ENCODE results near the gene KCNQ5. TPM values are rescaled to one million over a fixed set of nuclear protein-coding genes. Genes with fewer than 3 reads are reported as not detected.

The KCNQ5 gene
- total RNA-seq, 1 experiment from 2014 or later, result 17.8 TPM

- intact Hi-C loops (cut with micrococcal nuclease; ENCODE audit: unreplicated experiment), result loop anchor here (10.0 kb wide), 1 partner anchor 150 kb away; no protein-coding TSS in a partner anchor
- Histone ChIP-seq H3K27ac (ENCODE audit: low read depth, low read length, poor library complexity, severe bottlenecking) (no peak overlapping the region), H3K4me1 (ENCODE audit: insufficient read depth, low read length, poor library complexity, severe bottlenecking) (peaks cover under 1% of the 10 kb centered on the region), H3K9me3 (ENCODE audit: low read depth, low read length, poor library complexity, severe bottlenecking) (no peaks in the 10 kb centered on the region), H3K4me3 (ENCODE audit: low read depth, low read length, poor library complexity, severe bottlenecking) (no peak overlapping the region), H3K36me3 (ENCODE audit: insufficient read depth, low read length, poor library complexity, severe bottlenecking) (no peaks in the 10 kb centered on the region), H3K27me3 (replicated peaks; ENCODE audit: insufficient read depth, low read depth, low read length, poor library complexity) (no peaks in the 10 kb centered on the region)
- no peak for DNase-seq (ENCODE audit: low spot score)
- TF ChIP-seq, protein P1, sequence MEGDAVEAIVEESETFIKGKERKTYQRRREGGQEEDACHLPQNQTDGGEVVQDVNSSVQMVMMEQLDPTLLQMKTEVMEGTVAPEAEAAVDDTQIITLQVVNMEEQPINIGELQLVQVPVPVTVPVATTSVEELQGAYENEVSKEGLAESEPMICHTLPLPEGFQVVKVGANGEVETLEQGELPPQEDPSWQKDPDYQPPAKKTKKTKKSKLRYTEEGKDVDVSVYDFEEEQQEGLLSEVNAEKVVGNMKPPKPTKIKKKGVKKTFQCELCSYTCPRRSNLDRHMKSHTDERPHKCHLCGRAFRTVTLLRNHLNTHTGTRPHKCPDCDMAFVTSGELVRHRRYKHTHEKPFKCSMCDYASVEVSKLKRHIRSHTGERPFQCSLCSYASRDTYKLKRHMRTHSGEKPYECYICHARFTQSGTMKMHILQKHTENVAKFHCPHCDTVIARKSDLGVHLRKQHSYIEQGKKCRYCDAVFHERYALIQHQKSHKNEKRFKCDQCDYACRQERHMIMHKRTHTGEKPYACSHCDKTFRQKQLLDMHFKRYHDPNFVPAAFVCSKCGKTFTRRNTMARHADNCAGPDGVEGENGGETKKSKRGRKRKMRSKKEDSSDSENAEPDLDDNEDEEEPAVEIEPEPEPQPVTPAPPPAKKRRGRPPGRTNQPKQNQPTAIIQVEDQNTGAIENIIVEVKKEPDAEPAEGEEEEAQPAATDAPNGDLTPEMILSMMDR (conservative IDR thresholded peaks at IDR 0.05; ENCODE audit: low read depth, low read length), result no peak
- no peak for TF ChIP-seq EZH2 (IDR thresholded peaks at IDR 0.05; ENCODE audit: borderline replicate concordance, low read depth, low read length, poor library complexity, severe bottlenecking)
- ChIA-PET POLR2A (ENCODE audit: low non-redundant PET) (no interaction called here), CTCF (no interaction called here)
- no TSS peak for BruUV-seq (replicated peaks)
Observed at GRCh38 chr6:73174646-73175045, 552.8 kb downstream of the KCNQ5 start.

- no peaks in the 10 kb centered on the region for H3K36me3 ChIP-seq (ENCODE audit: insufficient read depth, low read length, poor library complexity, severe bottlenecking)
- BruUV-seq (replicated peaks), result no TSS peak
- intact Hi-C loops (cut with micrococcal nuclease; ENCODE audit: unreplicated experiment), result loop anchor here (10.0 kb wide), 1 partner anchor 149 kb away; no protein-coding TSS in a partner anchor
Observed at GRCh38 chr6:73176057-73176456, 554.2 kb downstream of the KCNQ5 start.

DNA sequence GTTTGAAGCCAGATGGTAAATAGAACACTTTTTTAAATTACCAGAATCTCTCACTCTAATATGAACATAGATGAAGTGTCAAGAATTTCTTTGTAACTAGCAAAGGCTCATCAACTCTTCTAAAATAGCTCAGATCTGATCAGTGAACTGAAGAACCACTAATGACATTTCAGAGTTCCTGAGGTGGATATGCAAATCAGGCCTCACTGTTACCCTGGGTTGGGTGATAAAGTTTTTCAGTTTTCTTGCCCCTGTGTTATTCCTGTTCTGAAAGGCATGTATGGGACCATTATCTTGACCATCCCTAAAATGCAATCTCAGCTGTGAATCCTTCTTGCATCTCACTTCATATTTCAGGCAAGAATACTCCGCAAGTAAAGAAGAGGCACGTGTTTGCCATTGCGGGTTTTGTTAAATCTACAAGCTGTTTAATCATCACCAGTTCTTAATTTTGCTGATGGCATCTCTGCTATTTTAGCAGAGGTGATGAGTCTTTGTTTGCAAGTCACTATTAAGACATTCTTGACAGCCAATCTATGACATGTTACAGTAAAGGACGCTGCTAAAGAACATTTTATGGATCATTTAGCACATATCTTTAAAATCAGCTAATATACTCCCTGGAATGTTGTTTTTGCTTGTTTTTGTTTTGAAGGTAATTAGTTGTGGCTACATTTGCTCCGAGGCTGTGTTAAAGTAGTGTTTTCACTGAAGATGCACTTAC, 555.5 kb downstream of the KCNQ5 start:
- DNase-seq (ENCODE audit: low spot score), result no peak
- Histone ChIP-seq H3K36me3 (ENCODE audit: insufficient read depth, low read length, poor library complexity, severe bottlenecking) (no peaks in the 10 kb centered on the region), H3K9me3 (ENCODE audit: low read depth, low read length, poor library complexity, severe bottlenecking) (no peaks in the 10 kb centered on the region), H3K27me3 (replicated peaks; ENCODE audit: insufficient read depth, low read depth, low read length, poor library complexity) (no peaks in the 10 kb centered on the region), H3K4me3 (ENCODE audit: low read depth, low read length, poor library complexity, severe bottlenecking) (no peak overlapping the region), H3K27ac (ENCODE audit: low read depth, low read length, poor library complexity, severe bottlenecking) (no peak overlapping the region), H3K4me1 (ENCODE audit: insufficient read depth, low read length, poor library complexity, severe bottlenecking) (peaks cover 16% of the 10 kb centered on the region)
- no TSS peak for BruUV-seq (replicated peaks)
- ChIA-PET POLR2A (ENCODE audit: low non-redundant PET) (interaction anchor here (0.6 kb wide), 1 partner anchor 344 kb away, joined by 3 read pairs; no protein-coding TSS in a partner anchor), CTCF (no interaction called here)
- intact Hi-C loops (cut with micrococcal nuclease; ENCODE audit: unreplicated experiment), result loop anchor here (10.0 kb wide), 1 partner anchor 147 kb away; no protein-coding TSS in a partner anchor
- TF ChIP-seq EZH2 (IDR thresholded peaks at IDR 0.05; ENCODE audit: borderline replicate concordance, low read depth, low read length, poor library complexity, severe bottlenecking), result no peak
- TF ChIP-seq, protein P1 (conservative IDR thresholded peaks at IDR 0.05; ENCODE audit: low read depth, low read length), result no peak

More at GRCh38 chr6:73176057-73176456, 554.2 kb downstream of the KCNQ5 start:
- ChIA-PET POLR2A (ENCODE audit: low non-redundant PET) (no interaction called here), CTCF (no interaction called here)
- TF ChIP-seq, protein P1 (conservative IDR thresholded peaks at IDR 0.05; ENCODE audit: low read depth, low read length), result no peak
- TF ChIP-seq EZH2 (IDR thresholded peaks at IDR 0.05; ENCODE audit: borderline replicate concordance, low read depth, low read length, poor library complexity, severe bottlenecking), result no peak
- no peaks in the 10 kb centered on the region for H3K27me3 ChIP-seq (replicated peaks; ENCODE audit: insufficient read depth, low read depth, low read length, poor library complexity)
- no peak for DNase-seq (ENCODE audit: low spot score)
- no peak overlapping the region for H3K4me3 ChIP-seq (ENCODE audit: low read depth, low read length, poor library complexity, severe bottlenecking)
- H3K27ac ChIP-seq (ENCODE audit: low read depth, low read length, poor library complexity, severe bottlenecking), result no peak overlapping the region
- no peaks in the 10 kb centered on the region for H3K9me3 ChIP-seq (ENCODE audit: low read depth, low read length, poor library complexity, severe bottlenecking)
- peaks cover 12% of the 10 kb centered on the region for H3K4me1 ChIP-seq (ENCODE audit: insufficient read depth, low read length, poor library complexity, severe bottlenecking)
